ENCODE data around the gene RNF113B. TPM values are rescaled to one million over a fixed set of nuclear protein-coding genes. Genes with fewer than 3 reads are reported as not detected.

Gene RNF113B
- total RNA-seq, 1 donor from 2014 or later = not detected

DNA sequence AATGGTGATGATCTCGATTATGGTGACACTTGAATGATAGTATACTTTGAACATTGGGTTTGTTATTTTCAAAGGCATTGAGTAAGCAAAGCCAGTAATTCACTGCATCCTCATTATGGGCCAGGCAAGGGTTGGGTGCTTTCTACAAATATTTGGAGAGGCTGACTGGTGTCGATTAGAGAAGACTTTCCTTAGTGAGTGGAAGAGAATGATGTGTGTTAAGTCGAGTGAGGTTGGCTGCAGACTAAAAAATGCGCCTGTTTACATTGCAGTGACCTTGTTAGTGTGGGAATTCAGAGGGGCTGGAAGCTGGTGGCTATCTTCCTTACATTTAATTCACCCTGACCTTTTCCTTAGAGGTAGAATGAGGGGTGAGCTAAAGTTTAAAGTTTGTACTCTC lies 22.4 kb upstream of the RNF113B start:
- H4K20me1 ChIP-seq (ENCODE audit: insufficient read depth, low read length) = peaks cover 17% of the 10 kb centered on the region
- H3K9ac ChIP-seq (ENCODE audit: low read length) = no peak overlapping the region
- no peak overlapping the region for H2AFZ ChIP-seq (ENCODE audit: low read depth, low read length)
- H3K36me3 ChIP-seq (ENCODE audit: insufficient read depth, low read length) = no peaks in the 10 kb centered on the region
- no peaks in the 10 kb centered on the region for H3K4me1 ChIP-seq (ENCODE audit: insufficient read depth, low read length)
- FAIRE-seq (no peak), DNase-seq (ENCODE audit: low read depth) (no peak)
- peaks cover 3% of the 10 kb centered on the region for H3K9me3 ChIP-seq (ENCODE audit: insufficient read depth, low read depth, low read length)
- peaks cover 7% of the 10 kb centered on the region for H3K9me3 Mint-ChIP-seq (ENCODE audit: unreplicated experiment)
- H3K4me2 ChIP-seq (ENCODE audit: low read length) = no peak overlapping the region
- peaks cover 14% of the 10 kb centered on the region for H3K36me3 Mint-ChIP-seq (ENCODE audit: low read depth, unreplicated experiment)
- no peak overlapping the region for H3K4me3 ChIP-seq (ENCODE audit: insufficient read depth, low read depth, low read length)
- H3K27me3 ChIP-seq (ENCODE audit: insufficient read depth, low read length) = no peaks in the 10 kb centered on the region
- peaks cover 82% of the 10 kb centered on the region for H3K79me2 ChIP-seq (ENCODE audit: insufficient read depth, low read length)
- no peak overlapping the region for H3K27ac ChIP-seq (ENCODE audit: low read depth, low read length)
- TF ChIP-seq, protein P1, sequence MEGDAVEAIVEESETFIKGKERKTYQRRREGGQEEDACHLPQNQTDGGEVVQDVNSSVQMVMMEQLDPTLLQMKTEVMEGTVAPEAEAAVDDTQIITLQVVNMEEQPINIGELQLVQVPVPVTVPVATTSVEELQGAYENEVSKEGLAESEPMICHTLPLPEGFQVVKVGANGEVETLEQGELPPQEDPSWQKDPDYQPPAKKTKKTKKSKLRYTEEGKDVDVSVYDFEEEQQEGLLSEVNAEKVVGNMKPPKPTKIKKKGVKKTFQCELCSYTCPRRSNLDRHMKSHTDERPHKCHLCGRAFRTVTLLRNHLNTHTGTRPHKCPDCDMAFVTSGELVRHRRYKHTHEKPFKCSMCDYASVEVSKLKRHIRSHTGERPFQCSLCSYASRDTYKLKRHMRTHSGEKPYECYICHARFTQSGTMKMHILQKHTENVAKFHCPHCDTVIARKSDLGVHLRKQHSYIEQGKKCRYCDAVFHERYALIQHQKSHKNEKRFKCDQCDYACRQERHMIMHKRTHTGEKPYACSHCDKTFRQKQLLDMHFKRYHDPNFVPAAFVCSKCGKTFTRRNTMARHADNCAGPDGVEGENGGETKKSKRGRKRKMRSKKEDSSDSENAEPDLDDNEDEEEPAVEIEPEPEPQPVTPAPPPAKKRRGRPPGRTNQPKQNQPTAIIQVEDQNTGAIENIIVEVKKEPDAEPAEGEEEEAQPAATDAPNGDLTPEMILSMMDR (IDR thresholded peaks at IDR 0.05; ENCODE audit: insufficient read depth, low read depth, low read length) = no peak
- no peak for TF ChIP-seq EZH2 (IDR thresholded peaks at IDR 0.05; ENCODE audit: insufficient read depth, low read length)
- no peak overlapping the region for H3K4me3 Mint-ChIP-seq (ENCODE audit: unreplicated experiment)
- H3K4me1 Mint-ChIP-seq (ENCODE audit: low read depth, unreplicated experiment) = peaks cover 15% of the 10 kb centered on the region
- H3K27me3 Mint-ChIP-seq (ENCODE audit: low read depth, unreplicated experiment) = no peaks in the 10 kb centered on the region
- H3K27ac Mint-ChIP-seq (ENCODE audit: unreplicated experiment) = no peak overlapping the region

DNA sequence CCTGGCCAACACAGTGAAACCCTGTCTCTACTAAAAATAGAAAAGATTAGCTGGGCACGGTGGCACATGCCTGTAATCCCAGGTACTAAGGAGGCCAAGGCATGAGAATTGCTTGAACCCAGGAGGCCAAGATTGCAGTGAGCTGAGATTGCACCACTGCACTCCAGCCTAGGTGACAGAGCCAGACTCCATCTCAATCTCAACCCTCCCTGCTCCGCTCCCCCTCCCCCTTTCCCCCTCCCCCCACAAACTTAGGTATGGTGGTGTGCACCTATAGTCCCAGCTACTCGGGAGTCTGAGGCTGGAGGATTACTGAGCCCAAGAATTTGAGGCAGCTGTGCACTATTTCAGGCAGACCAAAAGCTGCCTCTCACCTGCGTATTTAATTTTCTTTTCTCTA lies 21.6 kb upstream of the RNF113B start:
- no peak overlapping the region for H3K4me3 ChIP-seq (ENCODE audit: insufficient read depth, low read depth, low read length)
- FAIRE-seq = no peak
- peaks cover 17% of the 10 kb centered on the region for H4K20me1 ChIP-seq (ENCODE audit: insufficient read depth, low read length)
- no peak overlapping the region for H3K4me2 ChIP-seq (ENCODE audit: low read length)
- H3K9me3 Mint-ChIP-seq (ENCODE audit: unreplicated experiment) = peaks cover 4% of the 10 kb centered on the region
- peaks cover 8% of the 10 kb centered on the region for H3K36me3 Mint-ChIP-seq (ENCODE audit: low read depth, unreplicated experiment)
- no peak for DNase-seq (ENCODE audit: low read depth)
- no peaks in the 10 kb centered on the region for H3K27me3 ChIP-seq (ENCODE audit: insufficient read depth, low read length)
- no peak overlapping the region for H3K27ac ChIP-seq (ENCODE audit: low read depth, low read length)
- peaks cover 79% of the 10 kb centered on the region for H3K79me2 ChIP-seq (ENCODE audit: insufficient read depth, low read length)
- H3K4me1 Mint-ChIP-seq (ENCODE audit: low read depth, unreplicated experiment) = peaks cover 15% of the 10 kb centered on the region
- TF ChIP-seq, protein P1 (IDR thresholded peaks at IDR 0.05; ENCODE audit: insufficient read depth, low read depth, low read length) = no peak
- no peak for TF ChIP-seq EZH2 (IDR thresholded peaks at IDR 0.05; ENCODE audit: insufficient read depth, low read length)
- H3K4me1 ChIP-seq (ENCODE audit: insufficient read depth, low read length) = no peaks in the 10 kb centered on the region
- H3K36me3 ChIP-seq (ENCODE audit: insufficient read depth, low read length) = no peaks in the 10 kb centered on the region
- no peak overlapping the region for H2AFZ ChIP-seq (ENCODE audit: low read depth, low read length)
- no peaks in the 10 kb centered on the region for H3K27me3 Mint-ChIP-seq (ENCODE audit: low read depth, unreplicated experiment)
- H3K9me3 ChIP-seq (ENCODE audit: insufficient read depth, low read depth, low read length) = peaks cover 3% of the 10 kb centered on the region
- H3K9ac ChIP-seq (ENCODE audit: low read length) = no peak overlapping the region
- H3K27ac Mint-ChIP-seq (ENCODE audit: unreplicated experiment) = no peak overlapping the region
- no peak overlapping the region for H3K4me3 Mint-ChIP-seq (ENCODE audit: unreplicated experiment)

DNA sequence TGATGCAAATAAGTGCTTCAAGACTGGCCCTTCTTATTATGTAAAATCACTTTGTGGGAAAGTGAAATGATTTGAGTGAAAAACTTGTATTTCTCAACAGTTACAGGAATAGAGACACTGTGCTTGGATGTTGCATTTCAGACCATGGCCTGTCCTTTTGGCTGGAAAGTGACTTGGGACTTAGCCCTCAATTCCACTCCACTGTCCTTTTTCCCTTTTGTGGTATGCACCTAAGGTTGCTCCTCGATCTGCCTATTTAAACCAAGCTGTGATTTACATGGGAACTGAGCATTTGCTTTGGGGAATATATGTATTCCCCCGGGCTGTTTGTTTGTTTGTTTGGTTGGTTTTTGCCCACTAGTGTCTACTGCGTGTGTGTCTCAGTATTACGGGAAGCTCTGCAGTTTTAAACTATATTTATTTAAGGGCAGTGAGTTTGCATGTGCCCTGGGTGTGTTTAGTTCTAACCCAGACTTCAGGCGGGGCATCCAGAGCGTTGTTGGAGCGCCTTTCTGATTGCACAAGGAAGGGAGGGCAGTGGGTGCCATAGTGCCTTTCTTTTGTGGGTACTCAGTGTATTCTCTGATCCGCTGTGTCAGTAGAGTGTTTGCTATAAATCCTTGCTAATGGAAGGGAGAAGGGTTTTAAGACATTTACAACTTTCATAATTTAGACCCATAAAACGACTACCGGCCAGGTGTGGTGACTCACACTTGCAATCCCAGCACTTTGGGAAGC lies 18.2 kb upstream of the RNF113B start:
- H3K4me1 ChIP-seq (ENCODE audit: insufficient read depth, low read length) = no peaks in the 10 kb centered on the region
- Mint-ChIP-seq H3K36me3 (ENCODE audit: low read depth, unreplicated experiment) (peaks cover 8% of the 10 kb centered on the region), H3K27me3 (ENCODE audit: low read depth, unreplicated experiment) (no peaks in the 10 kb centered on the region), H3K4me1 (ENCODE audit: low read depth, unreplicated experiment) (peaks cover 12% of the 10 kb centered on the region), H3K9me3 (ENCODE audit: unreplicated experiment) (no peaks in the 10 kb centered on the region), H3K27ac (ENCODE audit: unreplicated experiment) (no peak overlapping the region), H3K4me3 (ENCODE audit: unreplicated experiment) (no peak overlapping the region)
- no peaks in the 10 kb centered on the region for H3K9me3 ChIP-seq (ENCODE audit: insufficient read depth, low read depth, low read length)
- no peak overlapping the region for H3K27ac ChIP-seq (ENCODE audit: low read depth, low read length)
- no peak overlapping the region for H3K4me2 ChIP-seq (ENCODE audit: low read length)
- H4K20me1 ChIP-seq (ENCODE audit: insufficient read depth, low read length) = peaks cover 19% of the 10 kb centered on the region
- DNase-seq (ENCODE audit: low read depth) (no peak), FAIRE-seq (no peak)
- H3K27me3 ChIP-seq (ENCODE audit: insufficient read depth, low read length) = no peaks in the 10 kb centered on the region
- peaks cover 74% of the 10 kb centered on the region for H3K79me2 ChIP-seq (ENCODE audit: insufficient read depth, low read length)
- TF ChIP-seq, protein P1 (IDR thresholded peaks at IDR 0.05; ENCODE audit: insufficient read depth, low read depth, low read length) = no peak
- no peak for TF ChIP-seq EZH2 (IDR thresholded peaks at IDR 0.05; ENCODE audit: insufficient read depth, low read length)
- no peaks in the 10 kb centered on the region for H3K36me3 ChIP-seq (ENCODE audit: insufficient read depth, low read length)
- no peak overlapping the region for H3K4me3 ChIP-seq (ENCODE audit: insufficient read depth, low read depth, low read length)
- H3K9ac ChIP-seq (ENCODE audit: low read length) = no peak overlapping the region
- no peak overlapping the region for H2AFZ ChIP-seq (ENCODE audit: low read depth, low read length)

All from astrocyte (in vitro differentiated cells and primary cell).